ENCODE data around the gene STIL.

STIL gene

DNA sequence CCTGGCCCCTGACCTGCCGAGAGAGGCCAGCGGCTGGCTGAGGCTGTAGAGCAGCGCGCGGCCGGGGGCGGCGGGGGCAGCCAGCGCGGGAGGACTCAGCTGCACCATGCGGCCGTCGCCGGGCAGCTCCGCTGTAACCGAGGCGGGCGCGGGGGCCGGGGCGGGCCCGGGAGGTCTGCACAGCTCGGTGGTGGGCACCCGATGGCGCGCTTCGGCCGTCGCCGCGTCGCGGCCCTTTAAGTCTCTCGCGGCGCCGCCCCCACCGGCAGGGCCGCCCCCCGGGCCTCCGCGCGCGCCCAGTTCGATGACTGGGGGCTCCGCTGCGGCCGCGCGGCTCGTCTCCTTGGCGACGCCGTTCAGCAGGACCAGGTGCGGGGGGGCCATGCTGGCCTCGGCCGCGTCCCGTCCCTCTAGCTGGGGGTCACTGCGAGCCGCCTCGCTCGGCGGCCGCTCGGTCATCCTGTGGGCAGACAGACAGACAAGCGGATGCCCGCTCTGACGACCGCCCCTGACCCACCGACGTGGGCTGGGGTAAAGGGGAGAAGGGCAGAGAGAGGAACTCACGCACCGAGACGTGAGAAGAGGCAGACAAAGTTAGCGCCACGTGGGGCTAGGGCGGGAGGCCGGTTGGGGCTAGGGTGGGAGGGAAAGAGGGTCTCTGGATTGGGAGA lies 88.4 kb downstream of the STIL start:
- Histone ChIP-seq H3K9me3 (ENCODE audit: control insufficient read depth in 1 of 2, low read length in 2 of 2) (no peaks in the 10 kb centered on the region), H3K27me3 (ENCODE audit: low read depth, low read length) (peaks cover 72% of the 10 kb centered on the region), H3K4me1 (ENCODE audit: control insufficient read depth in 1 of 2, insufficient read depth in 2 of 2, low read length in 2 of 2) (peaks cover 0 to 20% of the 10 kb centered on the region in 2 donors), H3K4me3 (ENCODE audit: low read depth in 1 of 2, low read length in 2 of 2) (peak overlapping the region in 1 of 2 donors; percentile 51), H3K36me3 (ENCODE audit: control insufficient read depth in 1 of 2, insufficient read depth in 2 of 2, low read length in 2 of 2) (no peaks in the 10 kb centered on the region), H3K27ac (ENCODE audit: low read length) (no peak overlapping the region)

DNA sequence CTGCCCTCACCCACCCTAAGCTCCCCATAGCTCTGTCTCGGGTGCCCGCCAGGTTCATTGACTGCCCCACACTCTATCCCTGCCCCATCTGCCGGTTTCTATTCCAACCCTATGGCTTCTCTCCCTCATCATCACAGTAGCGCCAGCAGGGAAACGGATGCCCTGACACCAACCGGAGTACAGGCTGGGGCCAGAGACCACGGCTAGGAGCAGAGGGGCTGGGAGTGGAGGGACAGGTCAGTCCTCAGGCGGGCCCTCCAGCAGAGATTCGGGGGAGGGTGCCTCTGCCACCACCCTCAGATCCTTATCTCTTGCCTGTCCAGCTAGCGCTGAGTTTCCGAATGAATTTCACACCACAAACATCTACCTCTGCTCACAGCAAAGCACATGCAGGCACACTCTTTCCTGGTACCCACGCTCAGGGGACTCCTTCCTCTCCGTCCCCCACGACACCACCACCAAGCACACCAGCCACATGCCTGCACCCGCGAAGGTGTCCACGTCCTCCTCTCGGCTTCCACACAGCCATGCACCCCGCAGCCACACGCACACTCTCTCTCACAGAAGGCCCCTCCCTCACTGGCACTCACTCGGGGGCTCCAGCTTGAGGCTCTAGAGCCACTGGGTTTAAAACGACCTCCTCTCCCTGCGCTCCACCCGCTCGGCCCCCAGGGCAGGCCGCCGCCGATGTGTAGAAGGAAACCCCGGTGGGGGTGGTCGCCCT lies 89.1 kb downstream of the STIL start:
- Histone ChIP-seq H3K4me3 (ENCODE audit: low read depth in 1 of 2, low read length in 2 of 2) (peak overlapping the region in 1 of 2 donors; percentile 51), H3K36me3 (ENCODE audit: control insufficient read depth in 1 of 2, insufficient read depth in 2 of 2, low read length in 2 of 2) (no peaks in the 10 kb centered on the region), H3K9me3 (ENCODE audit: control insufficient read depth in 1 of 2, low read length in 2 of 2) (no peaks in the 10 kb centered on the region), H3K27ac (ENCODE audit: low read length) (no peak overlapping the region), H3K4me1 (ENCODE audit: control insufficient read depth in 1 of 2, insufficient read depth in 2 of 2, low read length in 2 of 2) (peaks cover 0 to 16% of the 10 kb centered on the region in 2 donors), H3K27me3 (ENCODE audit: low read depth, low read length) (peaks cover 64% of the 10 kb centered on the region)

DNA sequence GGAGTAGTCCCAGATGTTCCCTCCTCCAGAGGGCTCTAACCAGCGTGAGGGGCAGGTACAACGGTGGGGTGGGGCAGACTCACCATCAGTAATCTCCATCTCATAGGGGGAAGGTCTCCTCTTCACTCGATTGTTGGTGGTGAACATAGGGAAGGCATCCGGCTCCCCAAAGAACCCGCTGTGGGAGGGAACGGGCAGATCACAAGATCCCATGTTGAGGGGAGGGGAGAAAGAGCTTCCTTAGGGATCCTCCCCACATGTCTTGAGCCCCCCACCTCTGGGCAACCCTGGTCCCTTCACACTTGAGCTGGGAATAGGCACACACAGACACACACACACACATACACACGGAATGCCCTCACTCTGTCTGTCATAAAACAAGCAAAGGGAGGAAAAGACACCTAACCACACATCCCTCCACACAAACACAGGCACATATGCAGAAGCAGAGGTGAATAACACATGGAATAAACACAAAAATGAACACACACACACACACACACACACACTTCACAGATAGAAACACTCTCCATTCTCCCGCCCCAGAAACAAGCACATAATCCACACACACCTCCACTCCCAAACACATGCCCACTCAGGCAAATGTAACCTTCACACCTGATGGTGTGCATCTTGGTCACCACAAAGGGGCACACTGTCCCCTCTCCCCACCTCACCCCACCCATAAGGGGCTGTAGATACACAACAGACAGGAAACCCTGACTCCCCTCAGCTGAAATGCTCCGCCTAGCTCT lies 89.8 kb downstream of the STIL start:
- no peaks in the 10 kb centered on the region for H3K9me3 ChIP-seq (ENCODE audit: control insufficient read depth in 1 of 2, low read length in 2 of 2)
- peaks cover 57% of the 10 kb centered on the region for H3K27me3 ChIP-seq (ENCODE audit: low read depth, low read length)
- H3K4me3 ChIP-seq (ENCODE audit: low read depth in 1 of 2, low read length in 2 of 2), result no peak overlapping the region
- peaks cover 0 to 12% of the 10 kb centered on the region in 2 donors for H3K4me1 ChIP-seq (ENCODE audit: control insufficient read depth in 1 of 2, insufficient read depth in 2 of 2, low read length in 2 of 2)
- no peak overlapping the region for H3K27ac ChIP-seq (ENCODE audit: low read length)
- no peaks in the 10 kb centered on the region for H3K36me3 ChIP-seq (ENCODE audit: control insufficient read depth in 1 of 2, insufficient read depth in 2 of 2, low read length in 2 of 2)

DNA sequence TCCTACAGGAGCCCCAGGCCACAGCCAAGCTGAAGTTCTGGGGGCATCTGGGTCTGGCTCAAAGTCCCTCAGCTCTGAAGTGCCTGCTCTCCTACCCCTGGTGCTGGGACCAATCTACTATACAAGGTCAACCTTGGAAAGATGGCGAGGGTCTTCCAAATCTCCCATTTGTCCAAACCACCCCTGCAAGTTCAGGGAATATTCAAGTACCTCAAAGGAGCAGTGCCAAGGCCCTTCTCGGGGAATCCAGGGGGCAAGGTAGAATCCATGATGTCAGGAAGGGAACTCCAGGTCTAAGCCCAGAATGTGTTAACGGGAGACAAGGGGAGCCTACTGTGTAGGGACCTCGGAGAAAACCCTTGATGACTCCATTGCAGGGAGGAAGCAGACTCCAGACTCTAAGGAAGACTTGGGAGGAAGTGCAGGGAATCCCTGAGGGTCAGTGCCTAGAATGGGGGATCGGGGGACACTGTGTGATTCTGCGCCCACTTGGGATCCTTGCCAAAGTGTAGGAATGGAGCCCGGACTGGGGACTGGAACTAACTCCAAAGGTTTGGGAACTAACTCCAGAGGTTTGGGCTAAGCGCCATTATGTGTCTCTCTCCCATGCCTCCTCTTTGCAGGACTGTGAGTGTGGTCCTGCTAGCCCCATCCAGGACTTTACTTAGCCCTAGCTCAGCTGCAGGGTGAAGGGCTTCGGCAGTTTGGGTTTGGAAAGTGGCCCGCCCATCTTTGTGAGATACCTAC lies 90.6 kb downstream of the STIL start:
- Histone ChIP-seq H3K36me3 (ENCODE audit: control insufficient read depth in 1 of 2, insufficient read depth in 2 of 2, low read length in 2 of 2) (no peaks in the 10 kb centered on the region), H3K27ac (ENCODE audit: low read length) (no peak overlapping the region)

GRCh38 chr1:47222476-47222875 lies 91.5 kb downstream of the STIL start:
- no peak overlapping the region for H3K4me3 ChIP-seq (ENCODE audit: low read depth in 1 of 2, low read length in 2 of 2)
- H3K9me3 ChIP-seq (ENCODE audit: control insufficient read depth in 1 of 2, low read length in 2 of 2), result no peaks in the 10 kb centered on the region
- no peak overlapping the region for H3K27ac ChIP-seq (ENCODE audit: low read length)
- no peaks in the 10 kb centered on the region for H3K36me3 ChIP-seq (ENCODE audit: control insufficient read depth in 1 of 2, insufficient read depth in 2 of 2, low read length in 2 of 2)
- H3K4me1 ChIP-seq (ENCODE audit: control insufficient read depth in 1 of 2, insufficient read depth in 2 of 2, low read length in 2 of 2), result peaks cover 0 to 12% of the 10 kb centered on the region in 2 donors
- H3K27me3 ChIP-seq (ENCODE audit: low read depth, low read length), result peaks cover 41% of the 10 kb centered on the region

More for the DNA sequence above, 90.6 kb downstream of the STIL start:
- Histone ChIP-seq H3K27me3 (ENCODE audit: low read depth, low read length) (peaks cover 49% of the 10 kb centered on the region), H3K4me3 (ENCODE audit: low read depth in 1 of 2, low read length in 2 of 2) (no peak overlapping the region), H3K9me3 (ENCODE audit: control insufficient read depth in 1 of 2, low read length in 2 of 2) (no peaks in the 10 kb centered on the region), H3K4me1 (ENCODE audit: control insufficient read depth in 1 of 2, insufficient read depth in 2 of 2, low read length in 2 of 2) (peaks cover 0 to 12% of the 10 kb centered on the region in 2 donors)

GRCh38 chr1:47219590-47220220 lies 94.2 kb downstream of the STIL start:
- no peaks in the 10 kb centered on the region for H3K36me3 ChIP-seq (ENCODE audit: control insufficient read depth in 1 of 2, insufficient read depth in 2 of 2, low read length in 2 of 2)
- peaks cover 20% of the 10 kb centered on the region for H3K27me3 ChIP-seq (ENCODE audit: low read depth, low read length)
- peaks cover 0 to 1% of the 10 kb centered on the region in 2 donors for H3K4me1 ChIP-seq (ENCODE audit: control insufficient read depth in 1 of 2, insufficient read depth in 2 of 2, low read length in 2 of 2)
- no peak overlapping the region for H3K27ac ChIP-seq (ENCODE audit: low read length)
- H3K4me3 ChIP-seq (ENCODE audit: low read depth in 1 of 2, low read length in 2 of 2), result no peak overlapping the region
- H3K9me3 ChIP-seq (ENCODE audit: control insufficient read depth in 1 of 2, low read length in 2 of 2), result no peaks in the 10 kb centered on the region

- H3K36me3 ChIP-seq (ENCODE audit: control insufficient read depth in 1 of 2, insufficient read depth in 2 of 2, low read length in 2 of 2), result no peaks in the 10 kb centered on the region
- H3K27ac ChIP-seq (ENCODE audit: low read length), result no peak overlapping the region
- H3K4me1 ChIP-seq (ENCODE audit: control insufficient read depth in 1 of 2, insufficient read depth in 2 of 2, low read length in 2 of 2), result no peaks in the 10 kb centered on the region
- H3K27me3 ChIP-seq (ENCODE audit: low read depth, low read length), result peaks cover 13% of the 10 kb centered on the region
- no peak overlapping the region for H3K4me3 ChIP-seq (ENCODE audit: low read depth in 1 of 2, low read length in 2 of 2)
- H3K9me3 ChIP-seq (ENCODE audit: control insufficient read depth in 1 of 2, low read length in 2 of 2), result no peaks in the 10 kb centered on the region
Measured at GRCh38 chr1:47219001-47219400, 94.9 kb downstream of the STIL start.

DNA sequence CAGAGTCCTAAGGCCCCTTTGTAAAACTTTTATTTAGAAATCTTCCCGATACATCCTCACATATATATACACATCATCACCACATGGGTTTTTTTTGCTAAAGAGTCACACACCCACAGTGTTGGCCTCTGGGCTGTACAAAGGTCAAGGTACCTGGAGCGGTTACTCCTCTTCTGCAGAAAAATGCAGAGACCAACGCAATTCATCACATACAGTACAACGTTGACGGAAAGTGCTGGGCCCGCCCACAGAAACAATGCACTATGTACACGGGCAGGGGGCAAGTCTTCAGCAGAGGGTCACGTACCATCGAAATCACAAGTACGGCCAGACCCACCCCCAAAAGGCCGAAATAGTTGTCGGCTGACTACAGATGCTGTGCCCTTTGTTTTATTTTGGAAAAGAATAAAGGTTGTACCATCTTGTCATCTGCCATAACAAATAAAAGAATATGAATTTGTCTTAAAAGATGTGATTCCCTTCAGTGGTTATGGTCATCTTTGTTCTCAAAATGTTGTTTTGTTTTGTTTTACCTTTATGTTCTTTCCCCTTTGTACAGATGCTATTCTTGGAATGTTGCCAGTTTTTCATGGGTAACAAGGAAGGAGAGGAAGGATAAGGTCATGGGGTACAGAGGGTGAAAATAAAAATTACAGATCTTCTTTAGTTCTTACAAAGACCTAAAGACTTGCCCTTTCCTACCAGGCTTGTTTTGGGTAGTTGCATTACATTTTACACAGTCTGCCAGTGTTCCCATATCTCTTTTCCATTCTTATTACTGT lies 97.5 kb downstream of the STIL start:
- H3K36me3 ChIP-seq (ENCODE audit: control insufficient read depth in 1 of 2, insufficient read depth in 2 of 2, low read length in 2 of 2), result no peaks in the 10 kb centered on the region

GRCh38 chr1:47215713-47216112 lies 98.2 kb downstream of the STIL start:
- H3K27ac ChIP-seq (ENCODE audit: low read length), result no peak overlapping the region
- no peaks in the 10 kb centered on the region for H3K9me3 ChIP-seq (ENCODE audit: control insufficient read depth in 1 of 2, low read length in 2 of 2)
- no peaks in the 10 kb centered on the region for H3K4me1 ChIP-seq (ENCODE audit: control insufficient read depth in 1 of 2, insufficient read depth in 2 of 2, low read length in 2 of 2)
- no peak overlapping the region for H3K4me3 ChIP-seq (ENCODE audit: low read depth in 1 of 2, low read length in 2 of 2)
- no peaks in the 10 kb centered on the region for H3K36me3 ChIP-seq (ENCODE audit: control insufficient read depth in 1 of 2, insufficient read depth in 2 of 2, low read length in 2 of 2)
- H3K27me3 ChIP-seq (ENCODE audit: low read depth, low read length), result no peaks in the 10 kb centered on the region

More for the DNA sequence above, 97.5 kb downstream of the STIL start:
- Histone ChIP-seq H3K4me3 (ENCODE audit: low read depth in 1 of 2, low read length in 2 of 2) (no peak overlapping the region), H3K4me1 (ENCODE audit: control insufficient read depth in 1 of 2, insufficient read depth in 2 of 2, low read length in 2 of 2) (no peaks in the 10 kb centered on the region), H3K27ac (ENCODE audit: low read length) (no peak overlapping the region), H3K9me3 (ENCODE audit: control insufficient read depth in 1 of 2, low read length in 2 of 2) (no peaks in the 10 kb centered on the region), H3K27me3 (ENCODE audit: low read depth, low read length) (no peaks in the 10 kb centered on the region)

- Histone ChIP-seq H3K4me1 (ENCODE audit: control insufficient read depth in 1 of 2, insufficient read depth in 2 of 2, low read length in 2 of 2) (no peaks in the 10 kb centered on the region), H3K9me3 (ENCODE audit: control insufficient read depth in 1 of 2, low read length in 2 of 2) (no peaks in the 10 kb centered on the region), H3K36me3 (ENCODE audit: control insufficient read depth in 1 of 2, insufficient read depth in 2 of 2, low read length in 2 of 2) (no peaks in the 10 kb centered on the region), H3K4me3 (ENCODE audit: low read depth in 1 of 2, low read length in 2 of 2) (no peak overlapping the region), H3K27me3 (ENCODE audit: low read depth, low read length) (no peaks in the 10 kb centered on the region), H3K27ac (ENCODE audit: low read length) (no peak overlapping the region)
Measured at GRCh38 chr1:47214549-47214948, 99.4 kb downstream of the STIL start.
